ENCODE results near the gene CCDC134.

DNA sequence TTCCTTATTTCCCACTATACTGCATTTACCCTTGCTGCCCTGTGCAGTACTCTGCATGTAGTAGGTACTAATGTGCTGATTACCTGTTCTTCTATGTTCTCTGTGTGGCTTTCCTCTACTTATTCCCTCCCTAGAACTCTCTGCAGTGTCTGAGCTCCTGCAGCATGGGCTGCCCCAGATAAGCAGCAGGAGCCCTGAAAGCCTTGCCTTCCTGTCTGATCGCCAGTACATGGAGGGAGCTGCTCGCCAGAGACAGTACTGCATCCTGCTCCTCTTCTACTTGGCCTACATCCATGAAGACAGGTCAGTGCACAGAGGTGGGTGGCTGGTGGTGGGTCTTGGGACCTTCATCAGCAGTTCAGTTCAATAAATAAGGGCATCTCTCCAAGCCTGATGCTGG lies 42.2 kb upstream of the CCDC134 start:
- TF ChIP-seq POLR2AphosphoS5 (IDR thresholded peaks at IDR 0.05), result no peak
- no peak for TF ChIP-seq POLR2A (IDR thresholded peaks at IDR 0.05; ENCODE audit: low read depth)
- TF ChIP-seq, protein P1, sequence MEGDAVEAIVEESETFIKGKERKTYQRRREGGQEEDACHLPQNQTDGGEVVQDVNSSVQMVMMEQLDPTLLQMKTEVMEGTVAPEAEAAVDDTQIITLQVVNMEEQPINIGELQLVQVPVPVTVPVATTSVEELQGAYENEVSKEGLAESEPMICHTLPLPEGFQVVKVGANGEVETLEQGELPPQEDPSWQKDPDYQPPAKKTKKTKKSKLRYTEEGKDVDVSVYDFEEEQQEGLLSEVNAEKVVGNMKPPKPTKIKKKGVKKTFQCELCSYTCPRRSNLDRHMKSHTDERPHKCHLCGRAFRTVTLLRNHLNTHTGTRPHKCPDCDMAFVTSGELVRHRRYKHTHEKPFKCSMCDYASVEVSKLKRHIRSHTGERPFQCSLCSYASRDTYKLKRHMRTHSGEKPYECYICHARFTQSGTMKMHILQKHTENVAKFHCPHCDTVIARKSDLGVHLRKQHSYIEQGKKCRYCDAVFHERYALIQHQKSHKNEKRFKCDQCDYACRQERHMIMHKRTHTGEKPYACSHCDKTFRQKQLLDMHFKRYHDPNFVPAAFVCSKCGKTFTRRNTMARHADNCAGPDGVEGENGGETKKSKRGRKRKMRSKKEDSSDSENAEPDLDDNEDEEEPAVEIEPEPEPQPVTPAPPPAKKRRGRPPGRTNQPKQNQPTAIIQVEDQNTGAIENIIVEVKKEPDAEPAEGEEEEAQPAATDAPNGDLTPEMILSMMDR (IDR thresholded peaks at IDR 0.05), result no peak

Data from esophagus muscularis mucosa (tissue), 3 donors.